ENCODE data around the gene GRM1. TPM values are rescaled to one million over a fixed set of nuclear protein-coding genes. Genes with fewer than 3 reads are reported as not detected.

Gene GRM1
- total and polyA plus RNA-seq, 9 of the 15 experiments (the other 6 are each of a cell fraction or from before 2014, with no cell fraction given), result not detected

DNA sequence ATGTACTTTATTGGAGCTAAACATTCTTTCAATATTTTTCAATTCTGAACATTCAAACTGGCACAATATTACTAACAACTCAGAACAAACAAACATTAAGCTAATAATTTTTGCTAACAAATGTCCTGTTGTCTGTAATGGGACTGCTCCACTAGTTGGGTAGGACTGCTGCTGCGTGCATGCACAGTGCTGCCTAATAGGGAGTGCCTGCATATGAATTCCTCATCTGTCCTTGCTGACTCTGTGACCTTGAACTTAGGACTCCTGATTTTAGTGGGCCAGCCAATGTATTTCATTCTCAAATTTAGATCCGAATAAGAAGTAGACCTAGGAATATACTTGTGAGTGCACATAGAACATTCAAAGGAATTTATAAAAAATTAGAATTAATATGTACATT lies 318.2 kb downstream of the GRM1 start:
- ATAC-seq (no peak), DNase-seq (ENCODE audit: extremely low read depth in 1 of 4, low spot score in 3 of 4) (no peak), FAIRE-seq (no peak)
- ChIA-PET POLR2A (no interaction called here), CTCF (ENCODE audit: low intra/inter-chr PET ratio) (no interaction called here)
- no peaks in the 10 kb centered on the region for H3K9me1 ChIP-seq (ENCODE audit: control insufficient read depth, insufficient read depth, low read length)
- TF ChIP-seq ZNF253 (CRISPR knock-in tag; conservative IDR thresholded peaks at IDR 0.05), result no peak
- no peak for TF ChIP-seq SNRNP70 (optimal IDR thresholded peaks at IDR 0.05; ENCODE audit: low read depth, low read length)
- TF ChIP-seq FOXA1 (IDR thresholded peaks at IDR 0.05; ENCODE audit: borderline replicate concordance), result no peak
- H3K36me3 ChIP-seq (ENCODE audit: control insufficient read depth, insufficient read depth, low read length), result no peaks in the 10 kb centered on the region
- WGBS (ENCODE audit: insufficient coverage, low coverage, missing lambda C conversion rate), result 0% methylated on average over 2 of the region's 2 CpGs
- H3K4me2 ChIP-seq (ENCODE audit: insufficient read depth, low read length), result no peak overlapping the region
- no peaks in the 10 kb centered on the region for H3K79me2 ChIP-seq (ENCODE audit: control insufficient read depth, insufficient read depth, low read length)
- no TSS peak for BruUV-seq (replicated peaks)
- no peaks in the 10 kb centered on the region for H4K20me1 ChIP-seq (replicated peaks; ENCODE audit: control insufficient read depth, insufficient read depth, low read length)
- no peak overlapping the region for H3K9ac ChIP-seq (ENCODE audit: insufficient read depth in 1 of 2, low read depth in 2 of 2, low read length in 2 of 2)
- no peak overlapping the region for H2AFZ ChIP-seq (ENCODE audit: low read depth, low read length)
- H3K9me3 ChIP-seq (replicated peaks; ENCODE audit: control insufficient read depth, insufficient read depth, low read depth, low read length), result no peaks in the 10 kb centered on the region
- no peaks in the 10 kb centered on the region for H3K27me3 ChIP-seq (ENCODE audit: control insufficient read depth in 2 of 2, insufficient read depth in 2 of 2, low read length in 2 of 2)
- H3K27ac ChIP-seq (ENCODE audit: extremely low read depth, low read depth, low read length), result no peak overlapping the region
- H3K4me3 ChIP-seq, result no peak overlapping the region
- in situ Hi-C loops (cut with MboI) (no loop called here), intact Hi-C loops (cut with micrococcal nuclease) (no loop called here)
- H3K4me1 ChIP-seq (replicated peaks in 1 of 2; ENCODE audit: control insufficient read depth in 2 of 2, insufficient read depth in 2 of 2, low read length in 2 of 2), result no peaks in the 10 kb centered on the region

GRCh38 chr6:146347690-146348089 lies 318.8 kb downstream of the GRM1 start:
- no peak overlapping the region for H3K9ac ChIP-seq (ENCODE audit: insufficient read depth in 1 of 2, low read depth in 2 of 2, low read length in 2 of 2)
- ChIA-PET POLR2A (no interaction called here), CTCF (ENCODE audit: low intra/inter-chr PET ratio) (no interaction called here)
- H3K36me3 ChIP-seq (ENCODE audit: control insufficient read depth, insufficient read depth, low read length), result no peaks in the 10 kb centered on the region
- ATAC-seq (no peak), FAIRE-seq (no peak), DNase-seq (ENCODE audit: extremely low read depth in 1 of 4, low spot score in 3 of 4) (no peak)
- no peaks in the 10 kb centered on the region for H3K4me1 ChIP-seq (replicated peaks in 1 of 2; ENCODE audit: control insufficient read depth in 2 of 2, insufficient read depth in 2 of 2, low read length in 2 of 2)
- H4K20me1 ChIP-seq (replicated peaks; ENCODE audit: control insufficient read depth, insufficient read depth, low read length), result no peaks in the 10 kb centered on the region
- intact Hi-C loops (cut with micrococcal nuclease), result no loop called here
- no peak overlapping the region for H3K27ac ChIP-seq (ENCODE audit: extremely low read depth, low read depth, low read length)
- H3K4me3 ChIP-seq, result no peak overlapping the region
- WGBS (ENCODE audit: insufficient coverage, low coverage, missing lambda C conversion rate), result 1% methylated on average over 3 of the region's 3 CpGs
- in situ Hi-C loops (cut with MboI), result no loop called here
- no peak overlapping the region for H3K4me2 ChIP-seq (ENCODE audit: insufficient read depth, low read length)
- H3K79me2 ChIP-seq (ENCODE audit: control insufficient read depth, insufficient read depth, low read length), result no peaks in the 10 kb centered on the region
- H3K9me3 ChIP-seq (replicated peaks; ENCODE audit: control insufficient read depth, insufficient read depth, low read depth, low read length), result no peaks in the 10 kb centered on the region
- no peak overlapping the region for H2AFZ ChIP-seq (ENCODE audit: low read depth, low read length)
- H3K27me3 ChIP-seq (ENCODE audit: control insufficient read depth in 2 of 2, insufficient read depth in 2 of 2, low read length in 2 of 2), result no peaks in the 10 kb centered on the region
- H3K9me1 ChIP-seq (ENCODE audit: control insufficient read depth, insufficient read depth, low read length), result no peaks in the 10 kb centered on the region
- BruUV-seq (replicated peaks), result no TSS peak
- no peak for TF ChIP-seq DACH1 (IDR thresholded peaks at IDR 0.05; ENCODE audit: partially characterized antibody)
- no peak for TF ChIP-seq CTCF (IDR thresholded peaks at IDR 0.05 in 2 of 3, conservative IDR thresholded peaks at IDR 0.05 in 1 of 3; ENCODE audit: insufficient read depth in 2 of 3, low read depth in 1 of 3, low read length in 3 of 3)
- no peak for TF ChIP-seq ZC3H8 (IDR thresholded peaks at IDR 0.05)
- TF ChIP-seq, protein P1, sequence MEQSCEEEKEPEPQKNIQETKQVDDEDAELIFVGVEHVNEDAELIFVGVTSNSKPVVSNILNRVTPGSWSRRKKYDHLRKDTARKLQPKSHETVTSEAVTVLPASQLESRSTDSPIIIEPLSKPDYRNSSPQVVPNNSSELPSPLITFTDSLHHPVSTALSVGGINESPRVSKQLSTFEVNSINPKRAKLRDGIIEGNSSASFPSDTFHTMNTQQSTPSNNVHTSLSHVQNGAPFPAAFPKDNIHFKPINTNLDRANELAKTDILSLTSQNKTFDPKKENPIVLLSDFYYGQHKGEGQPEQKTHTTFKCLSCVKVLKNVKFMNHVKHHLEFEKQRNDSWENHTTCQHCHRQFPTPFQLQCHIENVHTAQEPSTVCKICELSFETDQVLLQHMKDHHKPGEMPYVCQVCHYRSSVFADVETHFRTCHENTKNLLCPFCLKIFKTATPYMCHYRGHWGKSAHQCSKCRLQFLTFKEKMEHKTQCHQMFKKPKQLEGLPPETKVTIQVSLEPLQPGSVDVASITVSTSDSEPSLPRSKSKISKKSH (CRISPR knock-in tag; IDR thresholded peaks at IDR 0.05), result no peak
- TF ChIP-seq E2F6 (IDR thresholded peaks at IDR 0.05; ENCODE audit: borderline replicate concordance in 1 of 2, extremely low read depth in 1 of 2, insufficient read depth in 1 of 2, insufficient read length in 1 of 2, low read depth in 1 of 2, low read length in 1 of 2, poor library complexity in 1 of 2, severe bottlenecking in 1 of 2), result no peak
- TF ChIP-seq LEF1 (IDR thresholded peaks at IDR 0.05), result no peak
- TF ChIP-seq, protein P2, sequence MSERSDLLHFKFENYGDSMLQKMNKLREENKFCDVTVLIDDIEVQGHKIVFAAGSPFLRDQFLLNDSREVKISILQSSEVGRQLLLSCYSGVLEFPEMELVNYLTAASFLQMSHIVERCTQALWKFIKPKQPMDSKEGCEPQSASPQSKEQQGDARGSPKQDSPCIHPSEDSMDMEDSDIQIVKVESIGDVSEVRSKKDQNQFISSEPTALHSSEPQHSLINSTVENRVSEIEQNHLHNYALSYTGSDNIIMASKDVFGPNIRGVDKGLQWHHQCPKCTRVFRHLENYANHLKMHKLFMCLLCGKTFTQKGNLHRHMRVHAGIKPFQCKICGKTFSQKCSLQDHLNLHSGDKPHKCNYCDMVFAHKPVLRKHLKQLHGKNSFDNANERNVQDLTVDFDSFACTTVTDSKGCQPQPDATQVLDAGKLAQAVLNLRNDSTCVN (CRISPR knock-in tag; IDR thresholded peaks at IDR 0.05), result no peak
- TF ChIP-seq ZNF507 (tag; conservative IDR thresholded peaks at IDR 0.05), result no peak
- TF ChIP-seq ZNF282 (CRISPR knock-in tag; IDR thresholded peaks at IDR 0.05), result no peak
